Occipital lobe (tissue), 2 donors: Measurements from ENCODE around the gene SPAG6. TPM values are rescaled to one million over a fixed set of nuclear protein-coding genes. Genes with fewer than 3 reads are reported as not detected.

Experiments
- DNase-seq: peaks from one replicate; lab custom pipeline; 2025; lab: John Stamatoyannopoulos, UW
- total RNA-seq: library from RNA; depleted of rRNA; stranded (reverse); fragments of >200 nt; gene quantifications from one replicate; pipeline ENCODE4 v1.2.3, GENCODE V29; 2014

The SPAG6 gene
- total RNA-seq, 1 donor from 2014 or later = 1.2 TPM

DNA sequence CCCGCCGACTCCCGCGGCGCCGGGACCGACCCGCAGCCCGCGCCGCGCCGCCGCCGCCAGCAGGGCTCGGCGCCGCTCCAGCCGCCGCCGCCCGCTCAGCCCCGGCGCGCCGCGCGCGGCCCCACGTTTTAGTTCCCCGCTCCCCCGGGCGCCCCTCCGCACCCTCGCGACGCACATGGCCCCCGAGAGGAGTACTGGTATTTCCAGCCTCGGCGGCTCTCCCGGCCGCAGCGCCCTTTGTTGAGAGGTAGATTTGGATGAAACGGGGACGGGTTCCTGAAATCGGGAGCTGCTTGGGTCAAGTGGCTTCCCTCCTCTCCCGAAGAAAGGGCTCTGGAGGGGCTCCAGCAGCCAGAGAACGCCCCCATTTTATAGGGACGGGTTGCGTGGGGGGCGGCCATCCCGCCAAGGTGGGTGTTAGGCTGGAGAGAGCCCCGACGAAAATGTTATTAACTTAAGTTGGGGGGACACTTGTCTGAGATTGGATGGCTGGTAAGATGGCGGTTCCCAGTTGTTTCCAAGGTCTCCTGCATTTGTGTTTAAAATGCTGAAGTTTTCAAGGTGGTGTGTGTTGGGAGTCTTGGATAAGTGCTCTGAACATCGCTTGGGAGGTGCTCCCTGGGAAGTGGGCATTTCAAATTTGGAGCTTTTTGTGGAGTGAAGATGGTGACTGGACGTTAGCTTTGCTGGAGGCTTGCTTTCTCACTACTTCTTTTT lies 23.2 kb upstream of the SPAG6 start:
- no peak for DNase-seq

DNA sequence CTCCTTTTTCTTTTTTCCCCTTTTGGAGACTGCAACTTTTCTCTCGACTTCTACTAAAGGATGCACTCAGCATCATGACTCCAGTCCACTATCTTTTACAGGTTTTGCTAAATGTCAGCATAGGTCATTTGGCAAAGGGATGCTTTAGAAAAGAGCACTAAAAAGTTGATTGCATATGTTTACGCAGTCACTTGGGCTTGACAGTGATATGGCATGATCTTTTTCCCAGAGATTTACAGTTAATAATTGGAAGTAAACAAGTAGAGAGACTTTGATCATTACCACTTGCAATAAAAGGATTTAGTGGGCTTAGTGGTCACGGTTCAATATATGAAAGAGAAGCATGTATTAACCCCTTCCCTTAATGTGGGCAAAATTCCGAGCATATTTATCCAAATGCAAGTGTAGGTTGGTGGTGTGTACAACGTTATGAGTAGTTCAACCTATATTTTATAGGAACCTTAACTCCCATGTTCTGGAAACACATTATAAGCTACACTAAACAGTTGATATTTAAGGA lies 22.6 kb upstream of the SPAG6 start:
- DNase-seq = no peak

DNA sequence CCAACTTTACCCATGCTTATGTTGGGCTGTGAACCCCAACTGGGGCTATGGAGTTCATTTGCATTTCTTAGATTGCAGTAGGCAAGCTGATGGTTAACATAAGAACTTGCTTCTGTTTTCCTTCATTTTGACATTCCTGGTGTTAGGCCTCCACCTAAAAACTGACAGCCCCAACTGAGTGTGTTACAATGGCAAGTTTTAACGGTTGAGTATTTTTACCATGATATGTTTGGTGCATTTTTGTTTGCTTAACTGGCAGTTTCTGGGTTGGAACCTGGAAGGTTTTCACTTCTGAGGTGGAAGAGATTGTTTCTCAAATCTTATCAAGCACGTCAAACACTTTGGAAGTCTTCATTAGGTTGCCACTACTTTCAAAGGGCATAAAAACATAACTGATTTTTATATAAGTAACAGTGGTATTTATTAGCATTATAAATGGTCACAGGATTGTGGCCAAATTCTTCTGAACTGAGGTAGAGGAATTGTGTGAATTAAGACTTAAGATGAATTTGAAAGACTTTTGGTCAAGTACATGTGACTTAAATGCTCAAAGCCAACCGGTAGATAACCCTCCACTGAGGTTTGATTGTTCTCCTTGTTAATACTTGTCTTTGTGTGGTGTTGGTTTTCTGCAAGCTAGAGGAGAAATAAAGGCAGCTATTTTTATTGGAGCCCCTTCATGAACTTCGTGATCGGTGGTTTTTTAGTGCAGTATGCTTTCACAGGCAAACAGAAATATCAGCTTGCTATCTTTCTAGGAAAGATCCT lies 21.6 kb upstream of the SPAG6 start:
- no peak for DNase-seq

- DNase-seq = no peak
These were observed 20.9 kb upstream of the SPAG6 start for GRCh38 chr10:22324413-22324812.

GRCh38 chr10:22324893-22325271 lies 20.4 kb upstream of the SPAG6 start:
- DNase-seq = no peak

DNA sequence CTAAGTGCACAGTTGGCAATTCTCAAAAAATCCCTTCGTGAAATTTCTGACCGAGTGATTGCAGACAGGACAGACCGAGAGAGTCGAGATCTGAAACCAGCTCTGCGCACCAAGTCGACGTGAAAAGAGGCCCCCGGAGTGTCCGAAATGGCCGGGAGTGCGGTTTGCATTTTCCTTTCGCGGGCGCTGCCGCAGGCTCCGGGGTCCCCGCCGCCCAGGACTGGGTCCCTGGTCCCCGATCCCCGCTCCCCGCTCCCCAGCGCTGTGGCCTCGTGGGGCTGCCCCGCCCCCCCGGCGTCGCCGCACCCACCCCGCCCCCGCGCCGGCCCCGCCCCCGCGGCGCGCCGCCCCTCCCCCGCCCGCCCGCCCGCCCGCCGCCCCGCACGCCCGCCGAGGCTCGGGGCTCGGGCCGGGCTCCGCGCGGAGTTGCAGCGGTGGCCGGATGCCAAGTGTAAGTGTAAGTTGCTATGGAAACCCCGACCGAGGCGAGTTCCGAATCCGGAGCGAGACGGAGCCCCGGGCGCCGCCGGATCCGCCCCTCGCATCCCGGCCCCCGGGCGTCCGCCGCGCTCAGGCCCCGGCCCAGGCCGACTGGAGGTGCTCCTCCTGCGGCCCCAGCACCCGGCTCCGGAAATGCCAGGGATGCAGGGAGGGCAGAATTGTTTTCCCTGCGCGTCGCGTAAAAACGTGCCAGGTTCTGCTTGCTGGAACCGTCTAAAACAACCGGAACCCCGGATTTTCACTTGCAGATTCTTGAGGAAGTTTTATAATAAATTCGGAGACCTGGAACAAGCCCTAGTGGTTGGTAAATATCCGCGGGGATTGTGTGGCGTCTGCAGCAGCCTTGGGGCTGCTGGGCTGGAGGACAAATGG lies 19.8 kb upstream of the SPAG6 start:
- peak; percentile 49 for DNase-seq

GRCh38 chr10:22326145-22326702 lies 19.1 kb upstream of the SPAG6 start:
- DNase-seq = no peak

- no peak for DNase-seq
These were observed 16.1 kb upstream of the SPAG6 start for GRCh38 chr10:22329150-22329549.

DNA sequence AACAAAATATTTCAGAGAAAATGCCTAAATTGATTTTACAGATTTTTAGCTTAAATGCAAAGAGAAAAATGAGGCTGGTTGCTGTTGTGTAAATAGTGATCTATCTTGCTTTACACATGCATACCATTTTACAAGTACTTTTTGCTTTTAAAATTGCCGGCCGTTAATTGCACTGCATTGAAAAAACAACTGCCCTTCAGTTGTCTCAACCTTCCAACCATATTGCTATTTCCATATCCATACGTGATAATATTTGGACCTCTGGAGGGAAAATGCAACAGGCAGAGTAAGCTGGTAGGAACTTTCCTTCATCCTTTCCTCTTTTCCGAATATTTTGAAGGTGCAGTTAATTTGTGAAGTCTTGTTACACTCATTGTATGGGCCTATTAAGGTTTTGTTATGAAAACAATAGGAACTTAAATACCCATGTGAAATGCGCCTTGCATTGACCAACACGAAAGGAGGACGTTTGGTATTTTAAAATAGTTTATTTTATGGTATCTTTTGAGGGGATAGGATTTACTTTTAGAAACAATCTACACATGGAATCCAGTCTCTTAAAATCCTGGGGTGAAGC lies 13.1 kb upstream of the SPAG6 start:
- DNase-seq = no peak

DNA sequence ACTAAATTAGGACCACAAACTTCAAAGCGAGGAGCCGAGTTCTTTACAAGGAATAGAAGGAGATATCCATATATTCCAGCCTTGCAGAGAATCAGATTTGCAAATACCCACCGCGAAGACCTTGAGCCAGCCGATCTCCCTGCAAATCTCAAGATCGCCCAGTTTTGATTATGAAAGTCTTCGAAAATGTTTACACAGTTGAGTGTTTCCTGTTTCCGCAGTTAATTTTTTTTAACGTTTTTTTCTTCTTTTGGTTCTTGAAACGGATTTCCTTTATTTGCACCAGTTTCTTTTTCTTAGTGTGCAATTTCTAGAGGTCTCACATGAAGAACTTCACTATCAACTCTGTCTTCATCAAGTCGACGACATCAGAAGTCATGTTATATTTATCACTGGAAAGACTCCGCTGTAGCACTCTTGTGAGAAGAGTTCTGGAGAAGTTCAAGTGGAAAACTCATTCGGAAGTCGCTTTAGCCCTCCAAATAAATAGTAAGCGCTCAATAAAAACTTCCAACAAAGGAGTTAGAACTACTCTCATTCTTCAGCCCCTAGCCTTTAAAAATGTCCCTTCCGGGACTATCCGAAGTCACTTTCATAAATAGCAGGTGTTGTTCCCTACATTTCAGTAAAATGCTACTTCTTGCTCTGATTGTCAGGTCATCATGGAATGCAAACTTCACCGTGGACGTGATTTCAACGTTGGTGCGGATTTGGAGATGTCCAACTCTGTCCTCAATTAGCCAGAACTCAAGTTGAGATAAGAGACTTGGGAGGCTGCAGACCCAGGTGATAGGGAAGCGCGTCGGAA lies 11.9 kb upstream of the SPAG6 start:
- no peak for DNase-seq

GRCh38 chr10:22333975-22334282 lies 11.4 kb upstream of the SPAG6 start:
- DNase-seq = no peak

GRCh38 chr10:22334414-22335172 lies 10.7 kb upstream of the SPAG6 start:
- no peak for DNase-seq

DNA sequence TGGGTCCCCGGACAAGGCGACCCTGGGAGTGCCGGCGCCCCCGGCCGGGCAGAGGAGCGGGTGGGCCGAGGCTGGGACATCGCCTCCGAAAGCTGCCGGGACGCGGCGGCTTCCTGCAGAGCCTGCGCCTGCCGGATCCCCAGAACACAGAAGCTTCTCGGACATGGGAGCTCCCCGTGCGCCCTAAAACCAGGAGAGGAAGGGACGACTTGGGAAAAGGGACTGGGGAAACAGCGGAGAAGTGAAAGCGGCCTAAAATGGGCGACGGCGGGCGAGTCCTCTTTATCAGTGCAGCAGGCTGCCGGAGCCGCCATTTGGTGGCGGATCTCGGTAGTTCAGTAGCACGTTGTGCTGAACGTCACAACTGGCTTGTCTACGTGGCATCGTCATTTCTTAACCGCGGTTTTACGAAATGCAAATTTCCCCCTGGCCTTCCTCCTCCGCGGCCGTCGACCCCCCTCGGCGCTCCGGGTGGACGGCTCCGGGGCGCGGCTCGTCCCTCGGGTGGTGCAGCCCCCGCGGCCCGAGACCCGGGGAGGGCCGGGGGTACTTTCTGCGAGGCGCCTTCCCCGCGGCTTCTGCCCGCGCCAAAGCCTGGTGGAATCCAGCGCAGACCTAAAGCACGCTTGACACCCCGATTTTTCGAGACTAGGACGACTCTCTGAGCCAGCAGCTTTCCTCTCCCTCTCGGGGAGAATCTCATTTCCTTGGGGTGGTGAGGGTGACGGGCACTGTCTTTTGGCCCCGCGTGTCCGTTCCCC lies 9.9 kb upstream of the SPAG6 start:
- DNase-seq = no peak

DNA sequence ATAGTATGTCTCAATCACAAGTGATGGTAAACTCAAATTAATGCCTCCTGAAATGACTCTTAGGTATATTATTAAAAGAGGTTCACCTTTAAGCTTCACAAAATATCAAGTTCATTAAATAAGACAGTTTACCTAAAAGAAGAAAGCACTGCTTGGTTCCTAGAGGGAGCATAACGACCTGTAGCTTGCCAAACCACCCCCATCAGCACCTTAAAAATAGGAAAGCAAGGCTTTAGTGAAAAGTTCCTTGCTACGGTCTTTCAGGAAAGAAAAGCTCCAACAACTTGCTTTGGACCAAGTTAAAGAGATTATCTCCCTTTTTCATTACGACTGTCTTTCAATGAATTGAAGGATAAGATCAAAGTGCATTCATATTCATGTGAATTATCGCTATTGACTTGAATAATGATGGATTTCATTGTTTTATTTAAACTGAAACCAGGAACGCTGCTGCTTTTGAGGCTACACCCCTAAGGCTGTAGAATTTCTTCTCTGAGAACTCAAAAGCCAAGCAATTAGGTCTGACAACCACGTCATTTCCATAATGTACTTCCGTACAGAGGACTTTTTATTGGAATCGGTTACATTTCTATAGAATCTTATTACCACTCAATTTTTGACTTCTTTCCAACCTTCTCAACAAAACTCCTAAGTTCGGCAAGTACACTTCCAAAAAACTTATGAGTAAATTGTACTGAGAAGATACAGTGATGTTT lies 7.0 kb upstream of the SPAG6 start:
- DNase-seq = no peak

- no peak for DNase-seq
These were observed 6.4 kb upstream of the SPAG6 start for GRCh38 chr10:22338931-22339330.

DNA sequence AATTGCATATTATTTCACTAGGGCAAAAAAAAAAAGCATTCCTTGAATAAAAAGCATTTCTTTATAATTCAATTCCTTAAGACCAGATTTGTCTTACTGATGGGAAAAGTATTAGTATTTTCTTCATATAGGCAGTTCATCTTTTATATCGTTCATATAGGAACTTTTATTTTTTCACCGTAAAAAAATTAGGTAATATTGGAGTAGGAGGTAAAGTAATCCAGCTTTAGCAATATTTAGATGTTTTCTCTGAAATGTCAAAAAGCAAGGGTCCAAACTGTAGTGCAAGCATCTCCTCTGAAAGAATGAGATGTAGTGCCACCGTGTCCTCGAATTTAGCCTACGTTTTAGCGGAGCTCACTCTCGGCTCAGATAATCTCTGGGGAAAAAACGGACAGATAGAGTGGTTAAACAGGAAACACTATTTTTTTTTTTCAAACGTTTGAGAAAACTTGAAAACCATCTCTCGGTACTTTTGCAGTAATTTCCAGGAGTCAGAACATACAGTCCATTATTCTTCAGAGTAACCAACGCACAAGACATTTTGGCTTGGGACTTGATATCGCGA lies 5.5 kb upstream of the SPAG6 start:
- DNase-seq = no peak

GRCh38 chr10:22340329-22341189 lies 4.7 kb upstream of the SPAG6 start:
- peak; percentile 69 for DNase-seq
